Ishikawa (cell line): Measurements from ENCODE around the gene MUSK.

ENCODE experiments used
- CEBPB ChIP-seq: IDR thresholded peaks from 2 replicates; pipeline ENCODE4 v1.6.1; 2012
- FOXM1 ChIP-seq: IDR thresholded peaks from 2 replicates; pipeline ENCODE4 v1.6.1; 2012; ENCODE audit warnings: low read depth, borderline replicate concordance
- RAD21 ChIP-seq: IDR thresholded peaks from 2 replicates; pipeline ENCODE4 v1.6.1; 2012; ENCODE audit warnings: low read depth
- TAF1 ChIP-seq: IDR thresholded peaks from 2 replicates; pipeline ENCODE4 v1.6.1; 2012; ENCODE audit warnings: low read depth, mild to moderate bottlenecking
- TEAD4 ChIP-seq: IDR thresholded peaks from 2 replicates; pipeline ENCODE4 v1.6.1; 2012
- TF ChIP-seq, protein P1 (sequence below): IDR thresholded peaks from 2 replicates; pipeline ENCODE4 v1.6.1; 2012
- TF ChIP-seq, protein P2 (sequence below): IDR thresholded peaks from 2 replicates; pipeline ENCODE4 v1.6.1; 2012

DNA sequence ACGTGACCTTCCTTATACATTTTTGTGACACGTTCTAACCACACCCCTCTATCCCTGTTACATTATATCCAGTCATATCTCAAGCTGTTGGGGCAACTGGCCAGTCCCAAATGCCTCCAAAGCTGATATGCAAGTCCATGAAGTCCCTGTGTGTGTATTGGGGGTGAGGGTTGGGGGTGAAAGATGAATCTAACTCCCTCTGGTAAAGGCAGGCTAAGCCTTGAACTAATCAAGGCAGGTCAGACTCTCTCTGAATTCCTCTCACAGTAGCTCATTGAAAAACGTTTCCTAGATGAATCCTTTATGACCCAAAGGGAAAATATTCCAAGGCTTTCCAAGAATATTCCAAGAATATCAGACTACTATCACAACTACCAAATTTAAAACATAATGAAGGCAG, 174.4 kb downstream of the MUSK start:
- TF ChIP-seq, protein P1, sequence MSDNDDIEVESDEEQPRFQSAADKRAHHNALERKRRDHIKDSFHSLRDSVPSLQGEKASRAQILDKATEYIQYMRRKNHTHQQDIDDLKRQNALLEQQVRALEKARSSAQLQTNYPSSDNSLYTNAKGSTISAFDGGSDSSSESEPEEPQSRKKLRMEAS = no peak
- TF ChIP-seq, protein P2, sequence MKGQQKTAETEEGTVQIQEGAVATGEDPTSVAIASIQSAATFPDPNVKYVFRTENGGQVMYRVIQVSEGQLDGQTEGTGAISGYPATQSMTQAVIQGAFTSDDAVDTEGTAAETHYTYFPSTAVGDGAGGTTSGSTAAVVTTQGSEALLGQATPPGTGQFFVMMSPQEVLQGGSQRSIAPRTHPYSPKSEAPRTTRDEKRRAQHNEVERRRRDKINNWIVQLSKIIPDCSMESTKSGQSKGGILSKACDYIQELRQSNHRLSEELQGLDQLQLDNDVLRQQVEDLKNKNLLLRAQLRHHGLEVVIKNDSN = no peak
- TF ChIP-seq TAF1 = no peak
- no peak for TF ChIP-seq CEBPB
- no peak for TF ChIP-seq RAD21
- TF ChIP-seq FOXM1 = no peak
- no peak for TF ChIP-seq TEAD4
